ENCODE data around the gene CABP4. TPM values are rescaled to one million over a fixed set of nuclear protein-coding genes. Genes with fewer than 3 reads are reported as not detected.

CABP4 gene
- total RNA-seq, 4 donors from 2014 or later, result 0.13 to 2.4 (median 0.77) TPM

DNA sequence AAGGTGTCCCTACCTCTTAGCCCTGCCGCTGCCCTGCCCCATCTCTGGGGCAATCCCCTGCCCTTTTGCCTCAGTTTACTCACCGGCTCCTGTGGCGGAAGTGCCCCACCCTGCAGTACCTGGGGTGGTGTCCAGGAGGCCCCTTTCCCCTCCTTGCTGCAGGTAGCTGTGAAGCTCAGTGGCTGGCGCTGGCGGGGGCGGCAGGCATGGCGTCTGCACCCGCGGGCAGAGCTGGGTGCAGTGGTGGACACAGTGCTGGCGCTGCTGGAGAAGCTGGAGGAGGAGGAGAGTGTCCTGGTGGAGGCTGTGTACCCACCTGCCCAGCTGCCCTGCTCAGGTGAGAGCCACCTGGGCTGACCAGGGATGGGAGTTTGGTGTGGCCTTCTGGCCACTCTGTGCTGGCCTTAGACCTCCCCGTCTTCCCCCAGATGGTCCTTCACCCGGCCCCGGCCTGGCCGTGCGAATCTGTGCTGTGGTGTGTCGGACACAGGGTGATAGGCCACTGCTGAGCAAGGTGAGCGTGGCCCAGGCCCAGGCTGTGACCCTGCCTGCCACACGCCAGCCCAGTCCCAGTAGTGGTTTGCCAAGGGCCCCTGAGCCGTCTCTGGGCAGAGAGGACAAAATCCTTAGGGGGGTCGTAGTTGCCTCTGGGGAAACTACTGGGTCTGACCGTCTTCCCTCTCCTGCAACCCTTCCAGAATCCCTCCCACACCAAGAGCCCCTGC is 35.7 kb upstream of the CABP4 start:
- no peak for ATAC-seq
- WGBS, 2 donors (ENCODE audit: low coverage in 1 of 2), result no CpG with 5 or more reads among the region's 21 CpGs

DNA sequence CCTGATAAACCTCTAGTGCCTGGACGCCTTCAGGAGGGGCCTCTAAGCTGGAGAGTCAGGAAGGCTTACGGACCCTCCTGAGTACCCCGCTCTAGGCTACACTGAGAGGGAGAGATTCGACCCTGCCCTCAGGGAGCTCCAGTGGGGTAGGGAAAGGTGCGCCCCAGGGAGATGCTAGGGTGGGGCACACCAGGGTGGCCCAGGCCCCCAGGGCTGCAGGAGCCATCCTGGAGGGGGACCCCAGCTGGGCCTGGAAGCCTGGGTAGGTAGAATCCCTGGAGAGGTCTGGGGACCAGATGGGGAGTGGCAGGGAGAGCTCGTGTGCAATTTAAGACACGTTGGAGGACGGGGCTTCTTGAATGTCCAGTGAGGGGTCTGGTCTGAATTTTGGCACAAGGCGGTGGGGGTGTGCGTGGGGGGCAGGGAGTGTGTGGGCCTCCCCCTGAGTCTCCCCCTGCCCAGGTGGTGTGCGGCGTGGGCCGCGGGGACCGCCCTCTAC is 35.0 kb upstream of the CABP4 start:
- Histone ChIP-seq H3K9me3 (no peaks in the 10 kb centered on the region), H3K4me3 (peak overlapping the region; percentile 35 to 60), H3K36me3 (no peaks in the 10 kb centered on the region), H3K4me1 (peaks cover 0 to 59% (median 15%) of the 10 kb centered on the region in 3 donors), H3K27ac (peak overlapping the region; percentile 41 to 91 (median 90)), H3K27me3 (no peaks in the 10 kb centered on the region)
- TF ChIP-seq, protein P1, sequence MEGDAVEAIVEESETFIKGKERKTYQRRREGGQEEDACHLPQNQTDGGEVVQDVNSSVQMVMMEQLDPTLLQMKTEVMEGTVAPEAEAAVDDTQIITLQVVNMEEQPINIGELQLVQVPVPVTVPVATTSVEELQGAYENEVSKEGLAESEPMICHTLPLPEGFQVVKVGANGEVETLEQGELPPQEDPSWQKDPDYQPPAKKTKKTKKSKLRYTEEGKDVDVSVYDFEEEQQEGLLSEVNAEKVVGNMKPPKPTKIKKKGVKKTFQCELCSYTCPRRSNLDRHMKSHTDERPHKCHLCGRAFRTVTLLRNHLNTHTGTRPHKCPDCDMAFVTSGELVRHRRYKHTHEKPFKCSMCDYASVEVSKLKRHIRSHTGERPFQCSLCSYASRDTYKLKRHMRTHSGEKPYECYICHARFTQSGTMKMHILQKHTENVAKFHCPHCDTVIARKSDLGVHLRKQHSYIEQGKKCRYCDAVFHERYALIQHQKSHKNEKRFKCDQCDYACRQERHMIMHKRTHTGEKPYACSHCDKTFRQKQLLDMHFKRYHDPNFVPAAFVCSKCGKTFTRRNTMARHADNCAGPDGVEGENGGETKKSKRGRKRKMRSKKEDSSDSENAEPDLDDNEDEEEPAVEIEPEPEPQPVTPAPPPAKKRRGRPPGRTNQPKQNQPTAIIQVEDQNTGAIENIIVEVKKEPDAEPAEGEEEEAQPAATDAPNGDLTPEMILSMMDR (IDR thresholded peaks at IDR 0.05), result no peak
- TF ChIP-seq POLR2A (IDR thresholded peaks at IDR 0.05) (no peak), EP300 (IDR thresholded peaks at IDR 0.05) (no peak), POLR2AphosphoS5 (IDR thresholded peaks at IDR 0.05) (no peak)
- ATAC-seq, result no peak
- 0% methylated on average over 4 of the region's 15 CpGs; no CpG with 5 or more reads in 1 of the 2 donors for WGBS, 2 donors (ENCODE audit: low coverage in 1 of 2)

More for the DNA sequence above, 35.7 kb upstream of the CABP4 start:
- Histone ChIP-seq H3K9me3 (no peaks in the 10 kb centered on the region), H3K36me3 (no peaks in the 10 kb centered on the region), H3K27ac (peak overlapping the region in 3 of 4 donors; percentile 88 to 91 (median 91)), H3K27me3 (no peaks in the 10 kb centered on the region), H3K4me3 (no peak overlapping the region), H3K4me1 (peaks cover 0 to 65% (median 15%) of the 10 kb centered on the region in 3 donors)
- no peak for TF ChIP-seq POLR2A (IDR thresholded peaks at IDR 0.05)
- no peak for TF ChIP-seq EP300 (IDR thresholded peaks at IDR 0.05)
- TF ChIP-seq POLR2AphosphoS5 (IDR thresholded peaks at IDR 0.05), result no peak
- TF ChIP-seq, protein P1 (IDR thresholded peaks at IDR 0.05), result no peak

DNA sequence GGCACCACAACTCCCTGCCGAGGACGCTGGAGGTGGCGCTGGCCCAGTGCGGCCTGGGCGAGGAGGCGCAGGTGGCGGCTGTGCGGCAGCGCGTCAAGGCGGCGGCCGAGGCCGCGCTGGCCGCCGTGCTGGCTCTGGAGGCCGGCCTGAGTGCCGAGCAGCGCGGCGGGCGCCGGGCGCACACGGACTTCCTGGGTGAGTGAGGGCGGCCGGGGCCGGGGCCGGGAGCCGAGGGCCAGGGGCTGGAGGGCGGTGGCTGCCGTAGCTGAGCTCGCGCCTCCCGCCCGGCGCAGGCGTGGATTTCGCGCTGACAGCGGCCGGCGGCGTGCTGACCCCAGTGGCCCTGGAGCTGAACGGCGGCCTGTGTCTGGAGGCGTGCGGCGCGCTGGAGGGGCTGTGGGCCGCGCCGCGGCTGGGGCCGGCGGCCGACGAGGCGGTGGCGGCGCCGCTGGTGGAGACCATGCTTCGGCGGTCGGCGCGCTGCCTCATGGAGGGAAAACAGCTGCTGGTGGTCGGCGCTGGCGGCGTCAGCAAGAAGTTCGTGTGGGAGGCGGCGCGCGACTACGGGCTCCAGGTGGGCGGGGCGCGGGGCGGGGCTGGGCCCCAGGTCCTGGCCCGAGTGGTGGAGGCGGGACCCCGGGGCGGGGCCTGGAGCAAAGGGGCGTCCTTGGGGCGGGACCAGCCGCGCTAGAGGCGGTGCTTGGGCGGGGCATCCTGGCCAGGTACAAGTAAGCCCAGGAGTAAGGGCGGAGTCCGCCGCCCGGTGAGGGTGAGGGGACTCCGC is 34.3 kb upstream of the CABP4 start:
- TF ChIP-seq POLR2A (IDR thresholded peaks at IDR 0.05) (peak; percentile 49 to 55), POLR2AphosphoS5 (IDR thresholded peaks at IDR 0.05) (peak; percentile 71), EP300 (IDR thresholded peaks at IDR 0.05) (no peak)
- TF ChIP-seq, protein P1 (IDR thresholded peaks at IDR 0.05), result peak in 1 of 4 experiments; percentile 27
- WGBS, 2 donors (ENCODE audit: low coverage in 1 of 2), result 0% methylated on average over 1 to 2 of the region's 97 CpGs
- H3K36me3 ChIP-seq, result no peaks in the 10 kb centered on the region
- peaks cover 0 to 53% (median 15%) of the 10 kb centered on the region in 3 donors for H3K4me1 ChIP-seq
- no peaks in the 10 kb centered on the region for H3K27me3 ChIP-seq
- peak overlapping the region; percentile 35 to 60 for H3K4me3 ChIP-seq
- no peaks in the 10 kb centered on the region for H3K9me3 ChIP-seq
- ATAC-seq, result peak; percentile 97
- H3K27ac ChIP-seq, result peak overlapping the region; percentile 41 to 91 (median 90)

DNA sequence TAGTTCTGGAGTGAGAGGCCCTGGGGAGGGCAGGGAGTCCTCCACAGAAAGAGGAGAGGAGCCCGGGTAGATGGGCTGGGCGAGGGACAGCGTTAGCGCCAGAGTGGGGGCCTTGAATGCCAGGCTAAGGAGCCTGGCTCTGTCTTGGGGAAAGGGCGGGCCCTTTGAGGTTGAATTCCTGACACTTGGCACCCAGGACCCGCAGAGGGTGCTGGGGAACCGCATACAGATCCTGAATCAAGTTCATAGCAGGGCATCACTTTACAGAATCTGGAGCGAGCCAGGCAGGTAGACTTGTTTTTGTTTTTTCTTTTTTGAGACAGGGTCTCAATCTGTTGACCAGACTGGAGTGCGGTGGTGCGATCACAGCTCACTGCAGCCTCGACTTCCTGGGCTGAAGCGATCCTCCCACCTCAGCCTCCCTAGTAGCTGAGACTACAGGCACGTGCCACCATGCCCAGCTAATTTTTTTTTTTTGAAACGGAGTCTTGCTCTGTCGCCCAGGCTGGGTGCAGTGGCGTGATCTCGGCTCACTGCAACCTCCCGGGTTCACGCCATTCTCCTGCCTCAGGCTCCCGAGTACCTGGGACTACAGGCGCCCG is 33.6 kb upstream of the CABP4 start:
- peak overlapping the region in 3 of 4 donors; percentile 88 to 91 (median 91) for H3K27ac ChIP-seq
- WGBS, 2 donors (ENCODE audit: low coverage in 1 of 2), result 79 to 84% methylated on average over 8 of the region's 22 CpGs
- H3K27me3 ChIP-seq, result no peaks in the 10 kb centered on the region
- peaks cover 0 to 46% (median 9%) of the 10 kb centered on the region in 3 donors for H3K4me1 ChIP-seq
- no peaks in the 10 kb centered on the region for H3K36me3 ChIP-seq
- H3K4me3 ChIP-seq, result peak overlapping the region in 1 of 2 donors; percentile 60
- H3K9me3 ChIP-seq, result no peaks in the 10 kb centered on the region
- no peak for TF ChIP-seq EP300 (IDR thresholded peaks at IDR 0.05)
- no peak for TF ChIP-seq POLR2AphosphoS5 (IDR thresholded peaks at IDR 0.05)
- no peak for TF ChIP-seq POLR2A (IDR thresholded peaks at IDR 0.05)
- TF ChIP-seq, protein P1 (IDR thresholded peaks at IDR 0.05), result no peak
- no peak for ATAC-seq
